Hepatocyte (in vitro differentiated cells): Measurements from ENCODE around the gene HMGXB3.

Experiments used
- CTCF ChIP-seq: fragments of 200-600 bp; sonication (generic); IDR thresholded peaks from 2 replicates; pipeline ENCODE4 v1.5.1; 2016; ENCODE audit warnings: antibody characterized with exemption, mild to moderate bottlenecking; ENCODE audit not compliant: poor library complexity
- EZH2 ChIP-seq: fragments of 200-600 bp; sonication (generic); IDR thresholded peaks from 2 replicates; pipeline ENCODE4 v1.6.1; 2016; ENCODE audit warnings: antibody characterized with exemption, mild to moderate bottlenecking, borderline replicate concordance

GRCh38 chr5:150033334-150033733 is 32.8 kb downstream of the HMGXB3 start:
- no peak for TF ChIP-seq EZH2
- no peak for TF ChIP-seq CTCF
